Measurements from ENCODE around the gene RAB3B. TPM values are rescaled to one million over a fixed set of nuclear protein-coding genes. Genes with fewer than 3 reads are reported as not detected.

RAB3B gene, protein sequence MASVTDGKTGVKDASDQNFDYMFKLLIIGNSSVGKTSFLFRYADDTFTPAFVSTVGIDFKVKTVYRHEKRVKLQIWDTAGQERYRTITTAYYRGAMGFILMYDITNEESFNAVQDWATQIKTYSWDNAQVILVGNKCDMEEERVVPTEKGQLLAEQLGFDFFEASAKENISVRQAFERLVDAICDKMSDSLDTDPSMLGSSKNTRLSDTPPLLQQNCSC
- 2.7 and 6.9 TPM in 2 replicates for total RNA-seq
- polyA plus RNA-seq: 1.5 and 4.2 TPM in 2 replicates

GRCh38 chr1:51990478-51990965 lies at the start of gene RAB3B:
Gene RAB3B, minus strand, starts transcription at chr1:51990700. Its CDS starts 13,583 bp downstream, at chr1:51977117.
- DNase-seq (ENCODE audit: low read depth in 1 of 2, low spot score in 1 of 2): peak; percentile 56 to 81
- Histone ChIP-seq H3K36me3 (no peaks in the 10 kb centered on the region), H3K4me3 (peak within 1 kb of the TSS; percentile 75), H3K9me3 (ENCODE audit: low read depth) (no peaks in the 10 kb centered on the region), H3K4me1 (ENCODE audit: low read depth) (no peaks in the 10 kb centered on the region), H3K27me3 (peaks cover 21% of the 10 kb centered on the region), H3K27ac (no peak within 1 kb of the TSS)
- TF ChIP-seq CTCF (IDR thresholded peaks at IDR 0.05; ENCODE audit: low read depth, low read length): no peak

- Histone ChIP-seq H3K9me3 (ENCODE audit: low read depth) (no peaks in the 10 kb centered on the region), H3K27ac (no peak overlapping the region), H3K4me1 (ENCODE audit: low read depth) (no peaks in the 10 kb centered on the region), H3K4me3 (no peak overlapping the region), H3K27me3 (no peaks in the 10 kb centered on the region), H3K36me3 (peaks cover 7% of the 10 kb centered on the region)
- TF ChIP-seq CTCF (IDR thresholded peaks at IDR 0.05; ENCODE audit: low read depth, low read length): no peak
- no peak for DNase-seq (ENCODE audit: low read depth in 1 of 2, low spot score in 1 of 2)
Observed at GRCh38 chr1:52037909-52038308, 47.4 kb upstream of the RAB3B start.

DNA sequence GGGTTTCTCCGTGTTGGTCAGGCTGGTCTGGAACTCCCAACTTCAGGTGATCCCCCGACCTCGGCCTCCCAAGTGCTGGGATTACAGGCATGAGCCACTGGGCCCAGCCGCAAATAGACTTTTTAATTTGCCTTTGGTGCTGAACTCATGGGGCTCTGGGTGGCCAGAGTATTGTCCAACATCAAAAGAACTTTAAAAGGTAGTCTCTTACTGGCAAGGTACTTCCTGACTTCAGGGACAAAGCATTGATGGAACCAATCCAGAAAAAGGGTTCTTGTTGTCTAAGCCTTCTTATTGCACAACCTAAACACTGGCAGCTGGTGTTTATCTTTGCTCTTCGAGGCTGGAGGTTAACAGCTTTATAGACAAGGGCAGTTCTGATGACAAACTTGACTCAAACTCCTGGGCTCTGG lies 46.9 kb upstream of the RAB3B start:
- DNase-seq (ENCODE audit: low read depth in 1 of 2, low spot score in 1 of 2): peak in 1 of 2 donors; percentile 58
- H3K36me3 ChIP-seq: peaks cover 7% of the 10 kb centered on the region
- peaks cover 4% of the 10 kb centered on the region for H3K4me1 ChIP-seq (ENCODE audit: low read depth)
- no peaks in the 10 kb centered on the region for H3K9me3 ChIP-seq (ENCODE audit: low read depth)
- TF ChIP-seq CTCF (IDR thresholded peaks at IDR 0.05; ENCODE audit: low read depth, low read length): no peak
- no peak overlapping the region for H3K4me3 ChIP-seq
- no peaks in the 10 kb centered on the region for H3K27me3 ChIP-seq
- no peak overlapping the region for H3K27ac ChIP-seq

GRCh38 chr1:52034050-52034384 lies 43.5 kb upstream of the RAB3B start:
- H3K4me1 ChIP-seq (ENCODE audit: low read depth): peaks cover 13% of the 10 kb centered on the region
- H3K9me3 ChIP-seq (ENCODE audit: low read depth): no peaks in the 10 kb centered on the region
- no peak for DNase-seq (ENCODE audit: low read depth in 1 of 2, low spot score in 1 of 2)
- H3K4me3 ChIP-seq: peak overlapping the region; percentile 81
- no peak for TF ChIP-seq CTCF (IDR thresholded peaks at IDR 0.05; ENCODE audit: low read depth, low read length)
- H3K36me3 ChIP-seq: no peaks in the 10 kb centered on the region
- H3K27me3 ChIP-seq: no peaks in the 10 kb centered on the region
- peak overlapping the region; percentile 79 for H3K27ac ChIP-seq

- Histone ChIP-seq H3K36me3 (no peaks in the 10 kb centered on the region), H3K27ac (peak within 1 kb of the TSS; percentile 79), H3K9me3 (ENCODE audit: low read depth) (no peaks in the 10 kb centered on the region), H3K27me3 (no peaks in the 10 kb centered on the region), H3K4me1 (ENCODE audit: low read depth) (peaks cover 13% of the 10 kb centered on the region), H3K4me3 (peak within 1 kb of the TSS; percentile 81)
- DNase-seq (ENCODE audit: low read depth in 1 of 2, low spot score in 1 of 2): peak; percentile 91 to 95
- no peak for TF ChIP-seq CTCF (IDR thresholded peaks at IDR 0.05; ENCODE audit: low read depth, low read length)
Observed at GRCh38 chr1:52033190-52034049, 42.9 kb upstream of the RAB3B start, which contains the start of gene KTI12. Gene KTI12, minus strand, starts transcription at chr1:52033810. Its CDS starts 49 bp downstream, at chr1:52033761.

All from cardiac muscle cell (in vitro differentiated cells and primary cell).